H1 (cell line): ENCODE measurements around the gene AGAP1. TPM values are rescaled to one million over a fixed set of nuclear protein-coding genes. Genes with fewer than 3 reads are reported as not detected.

ENCODE experiments used
- CTCF ChIA-PET: fragments of 300-600 bp; sonication (Branson Sonifier 250); formaldehyde crosslinking; loops from one replicate; lab custom pipeline; 2021; ENCODE audit not compliant: partially characterized antibody; lab: Charles Lee
- POLR2A ChIA-PET: fragments of 300-600 bp; sonication (Branson Sonifier 250); formaldehyde crosslinking; loops from one replicate; lab custom pipeline; 2021; ENCODE audit warnings: inconsistent platforms; ENCODE audit not compliant: partially characterized antibody; lab: Charles Lee
- DNase-seq, 2 experiments: peaks; one replicate each; pipeline versions ENCODE4 v3.0.0 to v3.0.0-alpha.2; 2010 to 2022; ENCODE audit warnings: low spot score in 2 of 2, low read depth in 1 of 2, mixed read lengths in 1 of 2
- FAIRE-seq: peaks from 2 replicates; lab custom pipeline; 2011; peaks lifted over from hg19 to GRCh38; lab: Jason Lieb, UNC
- H2AFZ ChIP-seq: 2 replicates; pipeline ENCODE4 v1.8.1; 2012; ENCODE audit warnings: low read length, inconsistent platforms
- H2AK5ac ChIP-seq: 2 replicates; pipeline ENCODE4 v1.6.1; 2013; ENCODE audit warnings: low read depth, low read length
- H2BK120ac ChIP-seq: replicated peaks from 2 replicates; pipeline ENCODE3; 2013; ENCODE audit warnings: low read depth, low read length, inconsistent platforms
- H2BK12ac ChIP-seq: 2 replicates; pipeline ENCODE4 v1.6.1; 2013; ENCODE audit warnings: low read depth, low read length
- H2BK15ac ChIP-seq: 2 replicates; pipeline ENCODE4 v1.6.1; 2013; ENCODE audit warnings: low read length
- H2BK20ac ChIP-seq: 2 replicates; pipeline ENCODE4 v1.6.1; 2013; ENCODE audit warnings: low read length
- H2BK5ac ChIP-seq: 2 replicates; pipeline ENCODE4 v1.6.1; 2013; ENCODE audit warnings: low read depth, low read length
- H3K14ac ChIP-seq: 2 replicates; pipeline ENCODE4 v1.6.1; 2013; ENCODE audit warnings: inconsistent platforms; ENCODE audit not compliant: insufficient read length
- H3K18ac ChIP-seq: 2 replicates; pipeline ENCODE4 v1.6.1; 2013; ENCODE audit warnings: low read length; ENCODE audit errors: extremely low read depth
- H3K23ac ChIP-seq: 2 replicates; pipeline ENCODE4 v1.6.1; 2013; ENCODE audit warnings: inconsistent platforms; ENCODE audit not compliant: insufficient read length
- H3K23me2 ChIP-seq: 2 replicates; pipeline ENCODE4 v1.6.1; 2013; ENCODE audit warnings: low read depth, low read length
- H3K27ac ChIP-seq: 2 replicates; pipeline ENCODE4 v1.6.1; 2011; ENCODE audit warnings: low read depth, low read length, inconsistent platforms
- H3K27me3 ChIP-seq, 4 experiments: replicated peaks in 1 of 4; 1 replicate in 1 of 4; 2 replicates in 3 of 4; pipeline versions ENCODE4 v1.6.1 to v1.8.1; 2011 to 2013; ENCODE audit warnings: low read length in 3 of 4, mild to moderate bottlenecking in 3 of 4, inconsistent platforms in 2 of 4, mixed read lengths in 2 of 4, moderate library complexity in 1 of 4; ENCODE audit not compliant: control insufficient read depth in 3 of 4, insufficient read depth in 3 of 4; ENCODE audit errors: extremely low read depth in 1 of 4
- H3K36me3 ChIP-seq, 4 experiments: 2 replicates each; pipeline versions ENCODE4 v1.6.1 to v1.8.1; 2011 to 2013; ENCODE audit warnings: mild to moderate bottlenecking in 4 of 4, low read length in 3 of 4, moderate library complexity in 2 of 4, control low read depth in 1 of 4, inconsistent platforms in 1 of 4; ENCODE audit not compliant: insufficient read depth in 4 of 4, control insufficient read depth in 2 of 4
- H3K4ac ChIP-seq: replicated peaks from 2 replicates; pipeline ENCODE3; 2013; ENCODE audit warnings: low read length, low read depth, mixed read lengths, inconsistent platforms; ENCODE audit not compliant: insufficient read length
- H3K4me1 ChIP-seq, 4 experiments: replicated peaks in 1 of 4; 1 replicate in 1 of 4; 2 replicates in 3 of 4; pipeline versions ENCODE4 v1.6.1 to v1.8.1; 2011 to 2013; ENCODE audit warnings: low read length in 3 of 4, inconsistent platforms in 2 of 4, mixed read lengths in 1 of 4; ENCODE audit not compliant: insufficient read depth in 4 of 4, control insufficient read depth in 3 of 4
- H3K4me2 ChIP-seq, 2 experiments: 2 replicates each; pipeline versions ENCODE4 v1.6.1 to v1.8.1; 2011 to 2013; ENCODE audit warnings: low read depth in 2 of 2, low read length in 2 of 2, control low read depth in 1 of 2, inconsistent platforms in 1 of 2, mild to moderate bottlenecking in 1 of 2; ENCODE audit not compliant: insufficient read depth in 1 of 2
- H3K4me3 ChIP-seq, 4 experiments: fragments of 200-600, 300-600 bp in 1 of 4; sonication (generic), shearing (Covaris generic), sonication (Bioruptor Twin) in 1 of 4; 2 replicates each; pipeline versions ENCODE4 v1.5.1 to v1.8.1; 2011 to 2016; ENCODE audit warnings: low read length in 4 of 4, low read depth in 3 of 4, control low read depth in 2 of 4, inconsistent platforms in 2 of 4, mild to moderate bottlenecking in 2 of 4, mixed read lengths in 1 of 4, moderate library complexity in 1 of 4; ENCODE audit not compliant: insufficient read depth in 2 of 4; ENCODE audit errors: extremely low read depth in 1 of 4
- H3K56ac ChIP-seq: replicated peaks from 2 replicates; pipeline ENCODE3; 2013; ENCODE audit warnings: low read depth, mild to moderate bottlenecking, mixed read lengths, low read length, inconsistent platforms; ENCODE audit not compliant: insufficient read length
- H3K79me1 ChIP-seq: 2 replicates; pipeline ENCODE4 v1.6.1; 2013; ENCODE audit warnings: low read depth, low read length, control low read depth
- H3K79me2 ChIP-seq, 2 experiments: 2 replicates each; pipeline versions ENCODE4 v1.6.1 to v1.8.1; 2012 to 2013; ENCODE audit warnings: low read length in 2 of 2, mild to moderate bottlenecking in 2 of 2, inconsistent platforms in 1 of 2; ENCODE audit not compliant: insufficient read depth in 2 of 2, control insufficient read depth in 1 of 2
- H3K9ac ChIP-seq, 4 experiments: replicated peaks in 1 of 4; 1 replicate in 1 of 4; 2 replicates in 3 of 4; pipeline versions ENCODE4 v1.6.1 to v1.8.1; 2011 to 2013; ENCODE audit warnings: low read depth in 3 of 4, low read length in 3 of 4, control low read depth in 2 of 4, mild to moderate bottlenecking in 2 of 4, moderate library complexity in 2 of 4, inconsistent platforms in 1 of 4; ENCODE audit errors: extremely low read depth in 1 of 4
- H3K9me3 ChIP-seq, 2 experiments: 2 replicates each; pipeline versions ENCODE4 v1.6.1 to v1.8.1; 2012 to 2013; ENCODE audit warnings: mild to moderate bottlenecking in 2 of 2, moderate library complexity in 2 of 2, control low read depth in 1 of 2, inconsistent platforms in 1 of 2, low read depth in 1 of 2, low read length in 1 of 2, mixed read lengths in 1 of 2; ENCODE audit not compliant: insufficient read depth in 2 of 2
- H4K20me1 ChIP-seq, 2 experiments: replicated peaks in 1 of 2; 2 replicates each; pipeline versions ENCODE3 to v1.8.1; 2011 to 2013; ENCODE audit warnings: inconsistent platforms in 2 of 2, low read length in 2 of 2, mild to moderate bottlenecking in 1 of 2; ENCODE audit not compliant: insufficient read depth in 2 of 2, control insufficient read depth in 1 of 2
- H4K5ac ChIP-seq: 2 replicates; pipeline ENCODE4 v1.6.1; 2013; ENCODE audit warnings: low read length, low read depth, mixed read lengths, inconsistent platforms; ENCODE audit not compliant: insufficient read length
- H4K8ac ChIP-seq: 2 replicates; pipeline ENCODE4 v1.8.0; 2013; ENCODE audit warnings: mild to moderate bottlenecking, moderate library complexity, low read length, inconsistent platforms; ENCODE audit not compliant: insufficient read depth; ENCODE audit errors: extremely low read depth
- H4K91ac ChIP-seq: replicated peaks from 2 replicates; pipeline ENCODE3; 2013; ENCODE audit warnings: low read length, mixed read lengths, inconsistent platforms; ENCODE audit not compliant: insufficient read length
- ATF3 ChIP-seq: IDR thresholded peaks from 2 replicates; pipeline ENCODE4 v1.6.1; 2011; ENCODE audit warnings: low read depth, mild to moderate bottlenecking, low read length; ENCODE audit not compliant: insufficient read depth
- FOSL1 ChIP-seq: IDR thresholded peaks from 2 replicates; pipeline ENCODE4 v1.6.1; 2011; ENCODE audit warnings: mild to moderate bottlenecking, low read depth, low read length, moderate library complexity; ENCODE audit not compliant: insufficient read depth
- HDAC2 ChIP-seq, 2 experiments: fragments of 300-600 bp in 1 of 2; sonication (generic) in 1 of 2; IDR thresholded peaks; 2 replicates each; pipeline ENCODE4 v1.6.1; 2011 to 2012; ENCODE audit warnings: low read depth in 2 of 2, low read length in 2 of 2, mild to moderate bottlenecking in 2 of 2, moderate library complexity in 2 of 2, borderline replicate concordance in 1 of 2, inconsistent platforms in 1 of 2
- MAFK ChIP-seq: IDR thresholded peaks from 2 replicates; pipeline ENCODE4 v1.6.1; 2012; ENCODE audit warnings: low read depth, mild to moderate bottlenecking, improper control_type of control experiment, low read length
- whole genome bisulfite sequencing, 2 experiments: shearing (Covaris generic) in 1 of 2; methylation state at CpG; one replicate each; pipeline versions ENCODE4 v1.1.6 to v1.1.7; 2013 to 2015; ENCODE audit warnings: low lambda C conversion rate in 2 of 2, mixed read lengths in 2 of 2, inconsistent platforms in 1 of 2, low coverage in 1 of 2, missing lambda C conversion rate in 1 of 2; ENCODE audit not compliant: insufficient replicate concordance in 2 of 2, insufficient coverage in 1 of 2, insufficient read length in 1 of 2; ENCODE audit errors: extremely low coverage in 1 of 2, missing lambda C conversion rate in 1 of 2; 5-methylcytosine and 5-hydroxymethylcytosine counted together
- polyA plus RNA-seq, 7 experiments: library from polyadenylated mRNA; depleted of rRNA in 3 of 7; stranded (reverse) in 5 of 7; unstranded in 2 of 7; fragments of >200 nt in 5 of 7; fragments of 200-250 nt in 2 of 7; gene quantifications; 1 replicate in 5 of 7; 2 replicates in 1 of 7; 4 replicates in 1 of 7; pipeline versions ENCODE4 v1.2.1 to v1.2.3, GENCODE V29; 2011 to 2013; ENCODE audit warnings: missing spikeins in 2 of 7, mixed read lengths in 2 of 7
- total RNA-seq: library from RNA; stranded (reverse); fragmentation: NEBNext Ultra II Directional; extraction: Animal tissue kit (Norgen Biotek cat#: 25700); gene quantifications from 2 replicates; pipeline ENCODE4 v1.2.1, GENCODE V29; 2021

The AGAP1 gene
- total and polyA plus RNA-seq, 2 of the 8 experiments (the other 6 are each of a cell fraction or from before 2014, with no cell fraction given): 18.1 to 39.4 TPM

GRCh38 chr2:235966932-235967757 lies 473.3 kb downstream of the AGAP1 start:
- DNase-seq: no peak
- ChIA-PET POLR2A (no interaction called here), CTCF (interaction anchor here (1.0 to 3.0 kb wide), 8 partner anchors 10 to 210 kb away, joined by 3 to 10 read pairs (median 3); no protein-coding TSS in a partner anchor)
- no peak overlapping the region for H3K14ac ChIP-seq
- H3K4me1 ChIP-seq: peaks cover 0 to 2% (median 0%) of the 10 kb centered on the region in 4 experiments; a peak in 2 of 7 replicates
- no peak overlapping the region for H3K4ac ChIP-seq
- H3K4me2 ChIP-seq: no peak overlapping the region
- H2BK20ac ChIP-seq: no peak overlapping the region
- TF ChIP-seq MAFK: no peak
- no peak for TF ChIP-seq ATF3
- TF ChIP-seq FOSL1: no peak
- no peak for TF ChIP-seq HDAC2 (IDR thresholded peaks at IDR 0.05; ENCODE audit: borderline replicate concordance in 1 of 2, low read depth in 2 of 2, low read length in 2 of 2)
- H2BK5ac ChIP-seq: no peak overlapping the region
- no peak overlapping the region for H4K8ac ChIP-seq
- no peak overlapping the region for H3K9ac ChIP-seq
- H3K18ac ChIP-seq: no peak overlapping the region
- no peaks in the 10 kb centered on the region for H3K79me2 ChIP-seq
- H3K23me2 ChIP-seq: no peaks in the 10 kb centered on the region
- no peak overlapping the region for H3K27ac ChIP-seq
- no peak overlapping the region for H2AFZ ChIP-seq
- H3K23ac ChIP-seq: no peak overlapping the region
- FAIRE-seq: no peak
- no peak overlapping the region for H3K56ac ChIP-seq
- no peak overlapping the region for H4K91ac ChIP-seq
- H3K9me3 ChIP-seq: no peaks in the 10 kb centered on the region
- no peak overlapping the region for H2BK120ac ChIP-seq
- H2BK12ac ChIP-seq: no peak overlapping the region
- no peak overlapping the region for H4K5ac ChIP-seq
- H3K79me1 ChIP-seq: no peaks in the 10 kb centered on the region; the same call in none of the 2 replicates
- H3K4me3 ChIP-seq: no peak overlapping the region
- H2BK15ac ChIP-seq: no peak overlapping the region
- 91% methylated on average over 26 of the region's 26 CpGs; no CpG with 5 or more reads in 1 of the 2 experiments for WGBS, 2 experiments
- H3K36me3 ChIP-seq: peaks cover 0 to 3% (median 0%) of the 10 kb centered on the region in 4 experiments; a peak in 2 of 8 replicates
- H2AK5ac ChIP-seq: no peak overlapping the region
- H4K20me1 ChIP-seq: peaks cover 0 to 3% of the 10 kb centered on the region in 2 experiments
- H3K27me3 ChIP-seq: no peaks in the 10 kb centered on the region
